SK-N-DZ (cell line): Measurements from ENCODE around the gene XIAP.
"Not testable (repeated sequence)": the region's sequence is repeated elsewhere in the genome, so short reads cannot be mapped to it uniquely, and the experiment has no call there.

Source experiments
- DNase-seq: peaks from one replicate; pipeline ENCODE4 v3.0.0-alpha.2; 2015; ENCODE audit warnings: low spot score

Gene XIAP

GRCh38 chrX:123876177-123876576 is 16.3 kb downstream of the XIAP start:
- no peak for DNase-seq

GRCh38 chrX:123876844-123877243 is 17.0 kb downstream of the XIAP start:
- DNase-seq: no peak

GRCh38 chrX:123878252-123878721 is 18.4 kb downstream of the XIAP start:
- DNase-seq: no peak

- DNase-seq: no peak
Measured at GRCh38 chrX:123881330-123881729, 21.5 kb downstream of the XIAP start.

DNA sequence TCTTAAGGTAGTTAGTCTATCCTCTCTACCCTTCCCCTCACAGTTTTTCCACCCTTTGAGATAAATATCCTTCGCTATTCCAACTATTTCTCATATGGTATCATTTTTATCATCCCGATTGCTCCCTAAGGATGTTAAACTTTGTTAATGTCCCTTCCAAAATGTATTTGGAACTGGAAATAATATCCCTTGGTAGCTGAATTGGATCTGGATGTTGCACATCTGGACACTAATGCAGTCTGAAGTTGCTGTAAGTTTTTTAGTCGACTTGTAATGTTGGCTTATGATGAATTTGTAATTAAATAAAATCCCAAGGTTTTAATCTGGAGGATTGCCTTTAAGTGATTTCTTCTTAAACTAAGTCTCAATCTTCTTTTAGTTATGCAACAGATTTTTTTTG is 22.5 kb downstream of the XIAP start:
- DNase-seq: no peak

DNA sequence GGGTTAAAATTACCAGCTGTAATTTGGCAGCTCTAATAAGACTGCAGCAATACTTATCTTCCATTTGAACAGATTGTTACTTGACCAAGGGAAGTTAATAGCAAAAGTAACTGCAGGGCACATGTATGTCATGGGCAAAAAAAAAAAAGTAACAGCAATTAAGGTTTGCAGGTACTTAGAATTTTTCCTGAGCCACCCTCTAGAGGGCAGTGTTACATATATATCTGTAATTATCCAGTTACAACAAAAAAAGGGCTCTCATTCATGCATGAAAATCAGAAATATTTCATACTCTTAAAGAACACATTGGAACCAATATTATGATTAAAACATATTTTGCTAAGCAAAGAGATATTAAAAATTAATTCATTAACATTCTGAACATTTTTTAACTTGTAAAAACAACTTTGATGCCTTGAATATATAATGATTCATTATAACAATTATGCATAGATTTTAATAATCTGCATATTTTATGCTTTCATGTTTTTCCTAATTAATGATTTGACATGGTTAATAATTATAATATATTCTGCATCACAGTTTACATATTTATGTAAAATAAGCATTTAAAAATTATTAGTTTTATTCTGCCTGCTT is 25.1 kb downstream of the XIAP start:
- DNase-seq: peak; percentile 53

DNA sequence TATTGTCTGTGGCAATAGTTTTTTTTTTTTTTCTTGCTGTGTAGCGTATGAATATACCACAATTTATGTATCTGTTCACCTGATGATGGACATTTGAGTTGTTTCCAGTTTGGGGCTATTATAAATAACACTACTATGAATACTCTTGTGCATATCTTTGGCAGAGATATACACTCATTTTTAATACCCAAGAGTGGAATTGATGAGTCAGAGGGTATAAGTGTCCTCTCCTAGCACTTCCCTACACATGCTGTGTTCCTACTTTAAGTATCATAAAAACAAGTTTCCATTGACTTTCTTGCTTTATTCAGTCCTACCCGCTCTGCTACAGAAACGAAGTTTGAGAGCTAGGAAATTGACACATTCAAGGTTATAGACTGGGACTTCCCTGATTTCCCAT is 39.8 kb downstream of the XIAP start:
- DNase-seq: no peak

GRCh38 chrX:123903261-123903660 is 43.4 kb downstream of the XIAP start:
- DNase-seq: not testable (repeated sequence)

GRCh38 chrX:123905332-123905731 is 45.5 kb downstream of the XIAP start:
- no peak for DNase-seq

- no peak for DNase-seq
Measured at GRCh38 chrX:123906557-123907316, 46.9 kb downstream of the XIAP start.

DNA sequence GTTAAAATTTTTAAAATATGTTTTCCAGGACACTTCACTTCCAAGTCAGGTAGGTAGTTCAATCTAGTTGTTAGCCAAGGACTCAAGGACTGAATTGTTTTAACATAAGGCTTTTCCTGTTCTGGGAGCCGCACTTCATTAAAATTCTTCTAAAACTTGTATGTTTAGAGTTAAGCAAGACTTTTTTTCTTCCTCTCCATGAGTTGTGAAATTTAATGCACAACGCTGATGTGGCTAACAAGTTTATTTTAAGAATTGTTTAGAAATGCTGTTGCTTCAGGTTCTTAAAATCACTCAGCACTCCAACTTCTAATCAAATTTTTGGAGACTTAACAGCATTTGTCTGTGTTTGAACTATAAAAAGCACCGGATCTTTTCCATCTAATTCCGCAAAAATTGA is 49.7 kb downstream of the XIAP start:
- DNase-seq: no peak

- no peak for DNase-seq
Measured at GRCh38 chrX:123917069-123917468, 57.2 kb downstream of the XIAP start.

GRCh38 chrX:123918106-123918721 is 58.4 kb downstream of the XIAP start:
- DNase-seq: no peak

- no peak for DNase-seq
Measured at GRCh38 chrX:123920105-123920785, 60.4 kb downstream of the XIAP start.

- no peak for DNase-seq
Measured at GRCh38 chrX:123923211-123923610, 63.4 kb downstream of the XIAP start.

- no peak for DNase-seq
Measured at GRCh38 chrX:123924186-123924585, 64.3 kb downstream of the XIAP start.

DNA sequence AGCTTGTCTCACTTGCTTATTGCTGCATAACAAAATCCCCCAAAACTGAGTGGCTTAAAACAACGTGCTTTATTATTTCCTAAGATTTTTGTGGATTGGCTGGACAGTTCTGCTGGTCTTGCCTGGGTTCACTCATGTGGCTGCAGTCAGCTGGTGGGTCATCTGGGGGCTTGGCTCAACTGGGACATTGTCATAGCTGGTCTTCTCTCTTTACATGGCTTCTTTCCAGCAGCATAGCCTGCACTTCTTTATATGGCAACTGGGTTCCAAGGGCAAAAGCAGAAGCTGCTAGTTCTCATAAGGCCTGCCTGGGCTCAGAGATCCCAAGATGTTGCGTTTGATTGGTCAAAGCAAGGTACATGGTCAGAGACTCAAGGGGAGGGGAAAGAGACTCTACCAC is 68.0 kb downstream of the XIAP start:
- DNase-seq: no peak

DNA sequence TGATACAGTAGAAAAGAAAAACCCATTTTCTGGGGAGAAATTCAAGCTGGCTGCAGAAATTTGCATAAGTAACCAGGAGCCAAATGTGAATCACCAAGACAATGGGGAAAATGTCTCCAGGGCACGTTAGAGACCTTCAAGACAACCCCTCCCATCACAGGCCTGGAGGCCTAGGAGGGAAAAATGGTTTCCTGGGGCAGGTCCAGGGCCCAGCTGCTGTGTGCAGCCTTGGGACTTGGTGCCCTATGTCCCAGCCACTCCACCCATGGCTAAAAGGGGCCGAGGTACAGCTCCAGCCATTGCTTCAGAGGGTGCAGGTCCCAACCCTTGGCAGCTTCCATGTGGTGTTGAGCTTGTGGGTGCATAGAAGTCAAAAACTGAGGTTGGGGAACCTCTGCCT is 72.2 kb downstream of the XIAP start:
- DNase-seq: not testable (repeated sequence)

- DNase-seq: no peak
Measured at GRCh38 chrX:123943074-123943473, 83.2 kb downstream of the XIAP start.

- DNase-seq: no peak
Measured at GRCh38 chrX:123943488-123943887, 83.6 kb downstream of the XIAP start.

GRCh38 chrX:123949846-123950245 is 90.0 kb downstream of the XIAP start:
- DNase-seq: no peak
